ENCODE measurements around the gene F2RL2.
"Not testable (repeated sequence)": the region's sequence is repeated elsewhere in the genome, so short reads cannot be mapped to it uniquely, and the experiment has no call there.

F2RL2 gene

DNA sequence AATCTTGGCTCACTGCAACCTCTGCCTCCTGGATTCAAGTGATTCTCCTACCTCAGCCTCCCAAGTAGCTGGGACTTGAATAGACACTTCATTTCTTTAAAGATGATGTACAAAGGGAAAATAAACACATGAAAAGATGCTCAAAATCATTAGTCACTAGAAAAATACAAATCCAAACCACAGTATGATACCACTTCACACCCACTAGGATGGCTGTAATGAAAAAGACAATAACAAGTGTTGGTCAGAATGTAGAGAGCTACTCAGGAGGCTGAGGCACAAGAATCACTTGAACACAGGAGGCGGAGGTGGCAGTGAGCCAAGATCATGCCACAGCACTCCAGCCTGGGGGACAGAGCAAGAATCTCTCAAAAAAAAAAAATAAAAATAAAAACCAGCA lies 13.0 kb downstream of the F2RL2 start:
- Histone ChIP-seq H3K4me3 (ENCODE audit: low read depth, low read length) (no peak overlapping the region), H3K36me3 (replicated peaks) (no peaks in the 10 kb centered on the region), H3K27me3 (replicated peaks) (no peaks in the 10 kb centered on the region), H3K27ac (no peak overlapping the region)
- in situ Hi-C loops (cut with HindIII; ENCODE audit: low pct_ligation_motif_present, low sequenced_read_pairs), result no loop called here
- TF ChIP-seq, protein P1, sequence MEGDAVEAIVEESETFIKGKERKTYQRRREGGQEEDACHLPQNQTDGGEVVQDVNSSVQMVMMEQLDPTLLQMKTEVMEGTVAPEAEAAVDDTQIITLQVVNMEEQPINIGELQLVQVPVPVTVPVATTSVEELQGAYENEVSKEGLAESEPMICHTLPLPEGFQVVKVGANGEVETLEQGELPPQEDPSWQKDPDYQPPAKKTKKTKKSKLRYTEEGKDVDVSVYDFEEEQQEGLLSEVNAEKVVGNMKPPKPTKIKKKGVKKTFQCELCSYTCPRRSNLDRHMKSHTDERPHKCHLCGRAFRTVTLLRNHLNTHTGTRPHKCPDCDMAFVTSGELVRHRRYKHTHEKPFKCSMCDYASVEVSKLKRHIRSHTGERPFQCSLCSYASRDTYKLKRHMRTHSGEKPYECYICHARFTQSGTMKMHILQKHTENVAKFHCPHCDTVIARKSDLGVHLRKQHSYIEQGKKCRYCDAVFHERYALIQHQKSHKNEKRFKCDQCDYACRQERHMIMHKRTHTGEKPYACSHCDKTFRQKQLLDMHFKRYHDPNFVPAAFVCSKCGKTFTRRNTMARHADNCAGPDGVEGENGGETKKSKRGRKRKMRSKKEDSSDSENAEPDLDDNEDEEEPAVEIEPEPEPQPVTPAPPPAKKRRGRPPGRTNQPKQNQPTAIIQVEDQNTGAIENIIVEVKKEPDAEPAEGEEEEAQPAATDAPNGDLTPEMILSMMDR (IDR thresholded peaks at IDR 0.05; ENCODE audit: low read depth, low read length, missing control alignments), result no peak
- DNase-seq, result peak; percentile 16

DNA sequence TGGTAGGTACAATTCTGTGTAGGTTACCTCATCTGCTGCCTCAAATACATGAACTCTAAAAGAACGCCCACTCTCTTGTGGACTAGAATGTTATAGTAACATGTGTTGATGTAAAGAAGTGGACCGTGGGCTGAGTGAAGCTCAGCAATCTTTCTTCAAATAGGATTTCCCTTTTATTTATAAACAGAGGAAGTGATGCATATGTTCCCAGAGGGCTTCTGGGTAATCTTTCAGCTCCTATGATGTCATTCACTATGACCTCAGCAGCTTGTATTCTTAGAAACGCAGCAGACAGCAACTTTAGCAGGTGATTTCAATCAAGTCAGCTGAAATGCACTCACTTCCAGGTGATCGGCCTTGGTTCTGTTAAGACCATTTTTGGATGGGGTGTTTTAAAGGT lies 14.4 kb downstream of the F2RL2 start:
- H3K36me3 ChIP-seq (replicated peaks), result no peaks in the 10 kb centered on the region
- no peaks in the 10 kb centered on the region for H3K27me3 ChIP-seq (replicated peaks)
- TF ChIP-seq, protein P1 (IDR thresholded peaks at IDR 0.05; ENCODE audit: low read depth, low read length, missing control alignments), result no peak
- peak; percentile 58 for DNase-seq
- no peak overlapping the region for H3K4me3 ChIP-seq (ENCODE audit: low read depth, low read length)
- in situ Hi-C loops (cut with HindIII; ENCODE audit: low pct_ligation_motif_present, low sequenced_read_pairs), result no loop called here
- no peak overlapping the region for H3K27ac ChIP-seq

DNA sequence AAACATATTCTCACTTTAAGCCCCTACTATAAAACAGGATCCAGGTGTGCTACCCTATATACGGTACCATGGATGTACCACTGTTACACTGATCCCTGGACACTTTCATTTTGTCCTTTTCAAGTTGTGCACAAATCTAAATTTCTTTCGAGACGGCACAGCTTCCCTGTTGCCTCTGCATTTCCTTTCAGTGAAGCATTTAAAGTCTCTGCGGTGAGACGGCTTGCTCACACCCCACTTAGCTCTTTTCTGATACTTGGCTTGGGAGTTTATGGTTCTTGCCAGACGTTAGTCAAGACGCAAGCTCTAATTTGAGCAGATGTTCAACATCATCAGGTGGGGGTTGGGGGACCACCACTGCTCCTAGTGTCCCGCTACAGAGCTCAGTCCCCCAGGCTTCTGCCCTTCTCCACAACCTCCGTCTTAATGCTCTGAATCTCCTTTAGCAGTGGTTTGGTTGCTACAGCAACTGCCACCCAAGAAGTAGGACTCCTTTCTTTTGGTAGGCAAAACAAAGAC lies 15.8 kb downstream of the F2RL2 start:
- no peaks in the 10 kb centered on the region for H3K27me3 ChIP-seq (replicated peaks)
- no peak overlapping the region for H3K4me3 ChIP-seq (ENCODE audit: low read depth, low read length)
- no peak overlapping the region for H3K27ac ChIP-seq
- no peak for DNase-seq
- TF ChIP-seq, protein P1 (IDR thresholded peaks at IDR 0.05; ENCODE audit: low read depth, low read length, missing control alignments), result no peak
- in situ Hi-C loops (cut with HindIII; ENCODE audit: low pct_ligation_motif_present, low sequenced_read_pairs), result no loop called here
- no peaks in the 10 kb centered on the region for H3K36me3 ChIP-seq (replicated peaks)

DNA sequence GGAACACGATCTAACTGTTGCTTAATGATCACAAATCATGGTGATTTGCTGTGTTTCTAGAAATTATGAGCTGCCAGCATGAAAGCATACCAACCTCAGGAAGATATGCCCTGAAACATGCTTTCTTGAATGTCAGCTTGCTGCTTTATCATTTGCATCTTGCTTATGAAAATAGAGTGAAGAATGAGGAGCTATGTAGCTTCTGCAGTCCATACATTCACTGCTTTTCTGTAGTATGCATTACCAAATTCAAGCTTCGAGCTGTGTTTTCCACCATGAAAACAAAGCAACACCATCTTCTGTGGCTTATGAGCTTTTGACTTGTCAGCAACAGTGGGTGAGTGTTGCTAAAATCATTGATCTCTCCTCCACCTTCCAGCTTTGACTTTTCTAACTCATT lies 16.5 kb downstream of the F2RL2 start:
- in situ Hi-C loops (cut with HindIII; ENCODE audit: low pct_ligation_motif_present, low sequenced_read_pairs), result no loop called here
- no peak for DNase-seq
- Histone ChIP-seq H3K27ac (no peak overlapping the region), H3K4me3 (ENCODE audit: low read depth, low read length) (no peak overlapping the region), H3K27me3 (replicated peaks) (no peaks in the 10 kb centered on the region), H3K36me3 (replicated peaks) (no peaks in the 10 kb centered on the region)
- TF ChIP-seq, protein P1 (IDR thresholded peaks at IDR 0.05; ENCODE audit: low read depth, low read length, missing control alignments), result no peak

- H3K27ac ChIP-seq, result no peak overlapping the region
- no peaks in the 10 kb centered on the region for H3K36me3 ChIP-seq (replicated peaks)
- no peaks in the 10 kb centered on the region for H3K27me3 ChIP-seq (replicated peaks)
- DNase-seq, result no peak
- TF ChIP-seq, protein P1 (IDR thresholded peaks at IDR 0.05; ENCODE audit: low read depth, low read length, missing control alignments), result no peak
- no peak overlapping the region for H3K4me3 ChIP-seq (ENCODE audit: low read depth, low read length)
- in situ Hi-C loops (cut with HindIII; ENCODE audit: low pct_ligation_motif_present, low sequenced_read_pairs), result no loop called here
Measured at GRCh38 chr5:76604838-76605237, 18.4 kb downstream of the F2RL2 start.

DNA sequence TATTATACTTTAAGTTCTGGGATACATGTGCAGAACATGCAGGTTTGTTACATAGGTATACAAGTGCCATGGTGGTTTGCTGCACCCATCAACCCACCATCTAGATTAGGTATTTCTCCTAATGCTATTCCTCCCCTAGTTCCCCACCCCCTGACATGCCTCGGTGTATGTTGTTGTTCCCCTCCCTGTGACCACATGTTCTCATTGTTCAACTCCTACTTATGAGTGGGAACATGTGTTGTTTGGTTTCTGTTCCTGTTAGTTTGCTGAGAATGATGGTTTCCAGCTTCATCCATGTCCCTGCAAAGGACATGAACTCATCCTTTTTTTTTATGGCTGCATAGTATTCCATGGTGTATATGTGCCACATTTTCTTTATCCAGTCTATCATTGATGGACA lies 19.2 kb downstream of the F2RL2 start:
- in situ Hi-C loops (cut with HindIII; ENCODE audit: low pct_ligation_motif_present, low sequenced_read_pairs); H3K36me3 ChIP-seq (replicated peaks): not testable (repeated sequence)

More for the DNA sequence above, 19.2 kb downstream of the F2RL2 start:
- not testable (repeated sequence) for DNase-seq; H3K27ac ChIP-seq; H3K4me3 ChIP-seq (ENCODE audit: low read depth, low read length); H3K27me3 ChIP-seq (replicated peaks)
